GM12892 (cell line): ENCODE results near the gene AKR1C2.

Experiments used
- POLR2A ChIP-seq: IDR thresholded peaks from 2 replicates; pipeline ENCODE4 v1.6.1; 2011; ENCODE audit warnings: low read depth, low read length, control low read depth
- POLR2AphosphoS5 ChIP-seq: IDR thresholded peaks from 2 replicates; pipeline ENCODE4 v1.6.1; 2011; ENCODE audit warnings: low read depth, low read length, control low read depth
- TAF1 ChIP-seq: IDR thresholded peaks from 2 replicates; pipeline ENCODE4 v1.6.1; 2011; ENCODE audit warnings: low read depth, mild to moderate bottlenecking, control low read depth, low read length, borderline replicate concordance

GRCh38 chr10:4983615-4984216 lies 19.9 kb downstream of the AKR1C2 start:
- TF ChIP-seq TAF1 (no peak), POLR2AphosphoS5 (no peak), POLR2A (no peak)
